Measurements from ENCODE around the gene MAPK1IP1L. TPM values are rescaled to one million over a fixed set of nuclear protein-coding genes. Genes with fewer than 3 reads are reported as not detected.

MAPK1IP1L gene
- total and polyA plus RNA-seq, 4 donors: 29.0 to 101 (median 64.7) TPM

DNA sequence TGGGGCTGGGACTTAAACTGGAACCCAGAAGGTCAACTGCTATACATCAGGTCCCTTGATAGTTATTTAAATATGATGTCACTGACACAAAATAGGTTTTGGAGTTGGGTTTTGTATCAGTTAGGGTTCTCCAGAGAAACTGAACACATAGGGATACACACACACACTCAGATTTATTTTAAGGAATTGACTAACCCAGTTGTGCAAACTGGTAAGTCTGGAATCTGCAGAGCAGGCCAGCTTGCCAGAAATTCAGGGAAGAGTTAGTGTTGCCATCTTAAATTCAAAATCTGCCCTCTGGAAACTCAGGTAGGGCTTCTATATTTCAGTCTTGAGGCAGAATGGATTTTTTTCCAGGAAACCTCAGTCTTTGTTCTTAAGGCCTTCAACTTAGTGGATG lies 36.9 kb downstream of the MAPK1IP1L start:
- no peak overlapping the region for H3K4me3 ChIP-seq (ENCODE audit: low read depth, low read length)

DNA sequence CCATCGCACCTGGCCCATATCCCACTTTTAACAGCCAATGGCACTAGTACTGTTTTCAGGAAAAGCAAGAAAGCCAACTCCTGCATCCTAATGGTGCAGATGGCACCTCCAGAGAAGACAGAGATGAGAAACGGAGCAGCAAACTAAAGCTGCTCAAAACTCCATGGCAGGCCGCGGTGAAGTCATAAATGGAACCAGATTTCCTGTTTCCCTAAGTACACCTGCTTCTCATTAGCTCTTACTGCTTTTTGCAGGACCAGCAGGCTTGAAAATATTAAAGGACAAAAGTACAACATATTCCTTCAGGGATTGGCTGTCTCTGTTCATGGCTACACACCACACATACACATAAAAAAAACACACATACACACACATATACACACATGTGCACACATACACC lies 40.9 kb downstream of the MAPK1IP1L start:
- no peak overlapping the region for H3K4me3 ChIP-seq (ENCODE audit: low read depth, low read length)
- H3K27me3 ChIP-seq (ENCODE audit: control insufficient read depth, insufficient read depth, low read length): no peaks in the 10 kb centered on the region
- WGBS (ENCODE audit: insufficient coverage): 90% methylated on average over 4 of the region's 4 CpGs
- no peak for DNase-seq (ENCODE audit: low read depth in 4 of 6, low spot score in 6 of 6)
- H3K27ac ChIP-seq (ENCODE audit: low read depth, low read length): no peak overlapping the region
- no peaks in the 10 kb centered on the region for H3K9me3 ChIP-seq (ENCODE audit: control insufficient read depth, insufficient read depth, low read length)
- no peaks in the 10 kb centered on the region for H3K4me1 ChIP-seq (ENCODE audit: control insufficient read depth, insufficient read depth, low read length)
- H3K36me3 ChIP-seq (ENCODE audit: control insufficient read depth, insufficient read depth, low read length): no peaks in the 10 kb centered on the region

More for the DNA sequence above, 36.9 kb downstream of the MAPK1IP1L start:
- Histone ChIP-seq H3K27ac (ENCODE audit: low read depth, low read length) (no peak overlapping the region), H3K4me1 (ENCODE audit: control insufficient read depth, insufficient read depth, low read length) (no peaks in the 10 kb centered on the region), H3K27me3 (ENCODE audit: control insufficient read depth, insufficient read depth, low read length) (no peaks in the 10 kb centered on the region), H3K9me3 (ENCODE audit: control insufficient read depth, insufficient read depth, low read length) (no peaks in the 10 kb centered on the region), H3K36me3 (ENCODE audit: control insufficient read depth, insufficient read depth, low read length) (no peaks in the 10 kb centered on the region)
- no peak for DNase-seq (ENCODE audit: low read depth in 4 of 6, low spot score in 6 of 6)

- Histone ChIP-seq H3K4me3 (ENCODE audit: low read depth, low read length) (no peak overlapping the region), H3K4me1 (ENCODE audit: control insufficient read depth, insufficient read depth, low read length) (no peaks in the 10 kb centered on the region), H3K27me3 (ENCODE audit: control insufficient read depth, insufficient read depth, low read length) (no peaks in the 10 kb centered on the region), H3K27ac (ENCODE audit: low read depth, low read length) (no peak overlapping the region), H3K36me3 (ENCODE audit: control insufficient read depth, insufficient read depth, low read length) (no peaks in the 10 kb centered on the region), H3K9me3 (ENCODE audit: control insufficient read depth, insufficient read depth, low read length) (no peaks in the 10 kb centered on the region)
- WGBS (ENCODE audit: insufficient coverage): 80% methylated on average over 3 of the region's 9 CpGs
- DNase-seq (ENCODE audit: low read depth in 4 of 6, low spot score in 6 of 6): peak in 1 of 6 donors; percentile 37
Measured at GRCh38 chr14:55094292-55095157, 43.1 kb downstream of the MAPK1IP1L start.

DNA sequence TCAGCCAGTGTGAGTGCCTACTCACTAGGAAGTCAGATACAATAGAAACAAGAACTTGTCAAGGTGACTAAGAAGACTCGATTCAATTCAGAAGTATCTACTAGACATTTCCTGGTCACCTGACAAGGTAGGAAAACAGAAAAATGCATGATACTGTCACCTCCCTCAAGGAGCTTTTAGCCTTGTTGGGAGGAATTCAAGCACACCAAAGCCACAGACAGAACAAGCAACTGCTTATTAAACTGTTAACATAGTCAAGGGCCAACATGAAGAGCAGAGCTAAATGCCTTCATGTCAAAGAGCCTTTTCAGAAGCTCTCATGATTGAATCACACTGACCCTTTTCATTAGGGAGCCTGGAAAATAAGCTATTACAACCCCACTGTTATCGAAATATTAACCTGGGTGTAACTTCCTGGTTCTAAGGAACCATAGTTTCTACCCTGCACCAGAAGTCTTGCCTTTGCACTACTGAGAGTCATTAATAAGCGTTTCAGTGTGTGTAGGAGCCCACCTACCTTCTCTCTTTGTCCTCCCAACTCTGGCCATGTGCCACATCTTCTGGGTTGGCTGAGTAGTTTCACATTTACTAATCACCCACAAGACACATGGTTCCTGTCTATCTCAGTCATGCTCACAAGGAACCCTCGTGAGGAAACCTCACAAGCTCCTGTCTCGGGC lies 46.6 kb downstream of the MAPK1IP1L start:
- H3K27ac ChIP-seq (ENCODE audit: low read depth, low read length): no peak overlapping the region
- 93% methylated on average over 3 of the region's 5 CpGs for WGBS (ENCODE audit: insufficient coverage)
- no peaks in the 10 kb centered on the region for H3K9me3 ChIP-seq (ENCODE audit: control insufficient read depth, insufficient read depth, low read length)
- no peak overlapping the region for H3K4me3 ChIP-seq (ENCODE audit: low read depth, low read length)
- no peaks in the 10 kb centered on the region for H3K27me3 ChIP-seq (ENCODE audit: control insufficient read depth, insufficient read depth, low read length)
- no peak for DNase-seq (ENCODE audit: low read depth in 4 of 6, low spot score in 6 of 6)
- H3K4me1 ChIP-seq (ENCODE audit: control insufficient read depth, insufficient read depth, low read length): peaks cover 9% of the 10 kb centered on the region
- no peaks in the 10 kb centered on the region for H3K36me3 ChIP-seq (ENCODE audit: control insufficient read depth, insufficient read depth, low read length)

DNA sequence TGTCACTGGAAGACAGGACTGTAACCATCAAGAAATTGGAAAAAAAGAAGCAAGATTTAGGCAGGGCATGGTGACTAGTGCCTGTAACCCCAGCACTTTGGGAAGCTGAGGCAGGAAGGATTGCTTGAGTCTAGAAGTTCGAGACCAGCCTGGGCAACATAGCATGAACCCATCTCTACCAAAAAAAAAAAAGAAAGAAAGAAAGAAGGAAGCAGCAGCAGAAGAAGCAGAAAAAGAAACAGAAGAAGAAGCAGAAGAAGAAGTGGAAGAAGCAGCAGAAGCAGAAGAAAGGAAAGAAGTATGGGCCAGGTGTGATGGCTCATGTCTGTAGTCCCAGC lies 47.1 kb downstream of the MAPK1IP1L start:
- no peak for DNase-seq (ENCODE audit: low read depth in 4 of 6, low spot score in 6 of 6)
- no CpG with 5 or more reads among the region's 1 CpG for WGBS (ENCODE audit: insufficient coverage)
- Histone ChIP-seq H3K27me3 (ENCODE audit: control insufficient read depth, insufficient read depth, low read length) (no peaks in the 10 kb centered on the region), H3K27ac (ENCODE audit: low read depth, low read length) (no peak overlapping the region), H3K4me3 (ENCODE audit: low read depth, low read length) (no peak overlapping the region), H3K36me3 (ENCODE audit: control insufficient read depth, insufficient read depth, low read length) (no peaks in the 10 kb centered on the region), H3K4me1 (ENCODE audit: control insufficient read depth, insufficient read depth, low read length) (peaks cover 13% of the 10 kb centered on the region), H3K9me3 (ENCODE audit: control insufficient read depth, insufficient read depth, low read length) (no peaks in the 10 kb centered on the region)

DNA sequence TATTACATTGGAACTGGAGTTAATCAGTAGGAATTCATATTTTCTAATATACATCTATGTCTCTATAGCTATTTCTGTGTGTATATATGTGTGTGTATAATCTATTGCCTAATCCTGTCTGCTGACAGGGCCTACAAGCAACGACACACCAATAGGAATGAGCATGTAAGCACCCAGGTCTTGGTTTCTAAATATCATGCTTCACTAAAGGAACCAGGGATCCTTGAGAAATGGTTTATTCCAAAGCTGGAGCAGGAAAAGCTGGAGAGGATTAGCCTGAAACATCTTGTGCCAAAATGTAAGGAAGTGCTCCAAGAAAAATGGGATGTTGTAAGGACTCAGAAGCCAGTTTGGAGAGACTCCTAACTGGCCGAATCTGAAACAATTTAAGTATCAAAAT lies 48.3 kb downstream of the MAPK1IP1L start:
- peak in 1 of 6 donors; percentile 72 for DNase-seq (ENCODE audit: low read depth in 4 of 6, low spot score in 6 of 6)
- no peaks in the 10 kb centered on the region for H3K36me3 ChIP-seq (ENCODE audit: control insufficient read depth, insufficient read depth, low read length)
- H3K9me3 ChIP-seq (ENCODE audit: control insufficient read depth, insufficient read depth, low read length): no peaks in the 10 kb centered on the region
- 83% methylated on average over 1 of the region's 2 CpGs for WGBS (ENCODE audit: insufficient coverage)
- peaks cover 6% of the 10 kb centered on the region for H3K27me3 ChIP-seq (ENCODE audit: control insufficient read depth, insufficient read depth, low read length)
- H3K4me1 ChIP-seq (ENCODE audit: control insufficient read depth, insufficient read depth, low read length): peaks cover 13% of the 10 kb centered on the region
- H3K27ac ChIP-seq (ENCODE audit: low read depth, low read length): no peak overlapping the region
- no peak overlapping the region for H3K4me3 ChIP-seq (ENCODE audit: low read depth, low read length)

- WGBS (ENCODE audit: insufficient coverage): 100% methylated on average over 3 of the region's 5 CpGs
- Histone ChIP-seq H3K36me3 (ENCODE audit: control insufficient read depth, insufficient read depth, low read length) (no peaks in the 10 kb centered on the region), H3K4me3 (ENCODE audit: low read depth, low read length) (no peak overlapping the region), H3K27ac (ENCODE audit: low read depth, low read length) (peak overlapping the region; percentile 75), H3K4me1 (ENCODE audit: control insufficient read depth, insufficient read depth, low read length) (peaks cover 13% of the 10 kb centered on the region), H3K27me3 (ENCODE audit: control insufficient read depth, insufficient read depth, low read length) (peaks cover 6% of the 10 kb centered on the region), H3K9me3 (ENCODE audit: control insufficient read depth, insufficient read depth, low read length) (no peaks in the 10 kb centered on the region)
- DNase-seq (ENCODE audit: low read depth in 4 of 6, low spot score in 6 of 6): no peak
Measured at GRCh38 chr14:55101698-55102097, 50.3 kb downstream of the MAPK1IP1L start.

DNA sequence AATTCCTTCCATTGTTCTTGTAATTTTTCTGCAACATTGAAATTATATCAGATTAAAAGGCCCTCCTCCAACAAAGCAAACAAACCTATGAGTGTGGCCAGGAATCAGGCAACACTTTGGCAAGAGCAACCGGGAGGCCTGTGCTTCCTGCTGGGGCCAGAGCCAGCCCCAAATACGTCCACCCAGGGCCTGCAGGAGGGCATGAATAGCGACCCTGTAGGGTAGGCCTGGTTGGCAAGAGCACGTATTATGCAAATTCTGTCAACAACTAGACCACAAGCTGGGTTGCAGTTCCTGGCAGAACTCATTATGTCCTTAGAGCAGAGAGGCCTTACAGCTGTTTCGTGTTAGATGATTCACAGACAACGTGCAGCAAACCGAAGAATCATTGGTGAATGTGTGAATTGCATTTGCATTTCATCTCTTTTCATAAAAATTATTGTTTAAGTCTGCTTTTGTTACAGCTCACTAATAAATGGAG lies 50.7 kb downstream of the MAPK1IP1L start:
- Histone ChIP-seq H3K27ac (ENCODE audit: low read depth, low read length) (peak overlapping the region; percentile 75), H3K4me1 (ENCODE audit: control insufficient read depth, insufficient read depth, low read length) (peaks cover 13% of the 10 kb centered on the region), H3K36me3 (ENCODE audit: control insufficient read depth, insufficient read depth, low read length) (no peaks in the 10 kb centered on the region), H3K9me3 (ENCODE audit: control insufficient read depth, insufficient read depth, low read length) (no peaks in the 10 kb centered on the region), H3K27me3 (ENCODE audit: control insufficient read depth, insufficient read depth, low read length) (peaks cover 6% of the 10 kb centered on the region), H3K4me3 (ENCODE audit: low read depth, low read length) (no peak overlapping the region)
- DNase-seq (ENCODE audit: low read depth in 4 of 6, low spot score in 6 of 6): peak in 5 of 6 donors; percentile 53 to 92 (median 64)
- 20% methylated on average over 4 of the region's 7 CpGs for WGBS (ENCODE audit: insufficient coverage)

GRCh38 chr14:55103005-55103640 lies 51.7 kb downstream of the MAPK1IP1L start:
- WGBS (ENCODE audit: insufficient coverage): 45% methylated on average over 8 of the region's 13 CpGs
- H3K4me1 ChIP-seq (ENCODE audit: control insufficient read depth, insufficient read depth, low read length): peaks cover 16% of the 10 kb centered on the region
- no peaks in the 10 kb centered on the region for H3K36me3 ChIP-seq (ENCODE audit: control insufficient read depth, insufficient read depth, low read length)
- no peak overlapping the region for H3K4me3 ChIP-seq (ENCODE audit: low read depth, low read length)
- H3K9me3 ChIP-seq (ENCODE audit: control insufficient read depth, insufficient read depth, low read length): no peaks in the 10 kb centered on the region
- H3K27me3 ChIP-seq (ENCODE audit: control insufficient read depth, insufficient read depth, low read length): peaks cover 6% of the 10 kb centered on the region
- H3K27ac ChIP-seq (ENCODE audit: low read depth, low read length): peak overlapping the region; percentile 75
- peak in 1 of 6 donors; percentile 54 for DNase-seq (ENCODE audit: low read depth in 4 of 6, low spot score in 6 of 6)
